ENCODE data around the gene CABLES2. TPM values are rescaled to one million over a fixed set of nuclear protein-coding genes. Genes with fewer than 3 reads are reported as not detected.
A peak's percentile ranks its signal among the peaks of the same experiment; 100 is the strongest.

CABLES2 gene
- total and polyA plus RNA-seq, 3 experiments from 2014 or later: 3.2 to 9.2 (median 8.6) TPM

- Histone ChIP-seq H3K9me3 (ENCODE audit: low read length) (no peaks in the 10 kb centered on the region), H3K36me3 (ENCODE audit: insufficient read depth, low read length) (no peaks in the 10 kb centered on the region), H3K4me1 (ENCODE audit: insufficient read depth, low read length) (no peaks in the 10 kb centered on the region), H3K4me3 (ENCODE audit: low read length) (no peak overlapping the region), H3K27ac (ENCODE audit: low read depth, low read length) (no peak overlapping the region), H3K27me3 (ENCODE audit: insufficient read depth, low read length, poor library complexity, severe bottlenecking) (no peaks in the 10 kb centered on the region)
- Mint-ChIP-seq H3K4me3 (no peak overlapping the region), H3K27ac (no peak overlapping the region), H3K27me3 (no peaks in the 10 kb centered on the region), H3K9me3 (no peaks in the 10 kb centered on the region), H3K36me3 (no peaks in the 10 kb centered on the region), H3K4me1 (peaks cover 0 to 2% (median 0%) of the 10 kb centered on the region in 3 donors)
- DNase-seq: no peak
- ChIA-PET POLR2A (no interaction called here), CTCF (no interaction called here)
Measured at GRCh38 chr20:62417981-62418708, 11.1 kb upstream of the CABLES2 start.

GRCh38 chr20:62416651-62417637 is 9.9 kb upstream of the CABLES2 start:
- Histone ChIP-seq H3K4me3 (ENCODE audit: low read length) (no peak overlapping the region), H3K27me3 (ENCODE audit: insufficient read depth, low read length, poor library complexity, severe bottlenecking) (no peaks in the 10 kb centered on the region), H3K4me1 (ENCODE audit: insufficient read depth, low read length) (no peaks in the 10 kb centered on the region), H3K36me3 (ENCODE audit: insufficient read depth, low read length) (no peaks in the 10 kb centered on the region), H3K9me3 (ENCODE audit: low read length) (no peaks in the 10 kb centered on the region), H3K27ac (ENCODE audit: low read depth, low read length) (no peak overlapping the region)
- Mint-ChIP-seq H3K36me3 (no peaks in the 10 kb centered on the region), H3K27ac (no peak overlapping the region), H3K4me1 (peaks cover 0 to 2% (median 0%) of the 10 kb centered on the region in 3 donors), H3K9me3 (no peaks in the 10 kb centered on the region), H3K4me3 (no peak overlapping the region), H3K27me3 (no peaks in the 10 kb centered on the region)
- no peak for DNase-seq
- POLR2A ChIA-PET: no interaction called here
- CTCF ChIA-PET: no interaction called here

GRCh38 chr20:62415354-62416111 is 8.4 kb upstream of the CABLES2 start:
- Mint-ChIP-seq H3K9me3 (no peaks in the 10 kb centered on the region), H3K4me1 (peaks cover 0 to 3% (median 2%) of the 10 kb centered on the region in 3 donors), H3K36me3 (no peaks in the 10 kb centered on the region), H3K27ac (no peak overlapping the region), H3K27me3 (no peaks in the 10 kb centered on the region), H3K4me3 (no peak overlapping the region)
- Histone ChIP-seq H3K4me1 (ENCODE audit: insufficient read depth, low read length) (no peaks in the 10 kb centered on the region), H3K4me3 (ENCODE audit: low read length) (no peak overlapping the region), H3K9me3 (ENCODE audit: low read length) (no peaks in the 10 kb centered on the region), H3K27me3 (ENCODE audit: insufficient read depth, low read length, poor library complexity, severe bottlenecking) (no peaks in the 10 kb centered on the region), H3K36me3 (ENCODE audit: insufficient read depth, low read length) (no peaks in the 10 kb centered on the region), H3K27ac (ENCODE audit: low read depth, low read length) (no peak overlapping the region)
- no peak for DNase-seq
- CTCF ChIA-PET: no interaction called here
- POLR2A ChIA-PET: no interaction called here

GRCh38 chr20:62413896-62414481 is 6.9 kb upstream of the CABLES2 start:
- Mint-ChIP-seq H3K27ac (no peak overlapping the region), H3K36me3 (no peaks in the 10 kb centered on the region), H3K9me3 (no peaks in the 10 kb centered on the region), H3K4me1 (peaks cover 0 to 15% (median 4%) of the 10 kb centered on the region in 3 donors), H3K4me3 (no peak overlapping the region), H3K27me3 (no peaks in the 10 kb centered on the region)
- Histone ChIP-seq H3K27ac (ENCODE audit: low read depth, low read length) (no peak overlapping the region), H3K27me3 (ENCODE audit: insufficient read depth, low read length, poor library complexity, severe bottlenecking) (no peaks in the 10 kb centered on the region), H3K9me3 (ENCODE audit: low read length) (no peaks in the 10 kb centered on the region), H3K4me1 (ENCODE audit: insufficient read depth, low read length) (no peaks in the 10 kb centered on the region), H3K36me3 (ENCODE audit: insufficient read depth, low read length) (no peaks in the 10 kb centered on the region), H3K4me3 (ENCODE audit: low read length) (no peak overlapping the region)
- no peak for DNase-seq
- ChIA-PET CTCF (no interaction called here), POLR2A (no interaction called here)

GRCh38 chr20:62413025-62413570 is 6.0 kb upstream of the CABLES2 start:
- Mint-ChIP-seq H3K27me3 (no peaks in the 10 kb centered on the region), H3K27ac (no peak overlapping the region), H3K9me3 (no peaks in the 10 kb centered on the region), H3K4me1 (peaks cover 0 to 15% (median 4%) of the 10 kb centered on the region in 3 donors), H3K36me3 (no peaks in the 10 kb centered on the region), H3K4me3 (peak overlapping the region in 1 of 7 donors; percentile 59)
- CTCF ChIA-PET: no interaction called here
- Histone ChIP-seq H3K9me3 (ENCODE audit: low read length) (no peaks in the 10 kb centered on the region), H3K27me3 (ENCODE audit: insufficient read depth, low read length, poor library complexity, severe bottlenecking) (no peaks in the 10 kb centered on the region), H3K4me3 (ENCODE audit: low read length) (no peak overlapping the region), H3K4me1 (ENCODE audit: insufficient read depth, low read length) (peaks cover under 1% of the 10 kb centered on the region), H3K36me3 (ENCODE audit: insufficient read depth, low read length) (no peaks in the 10 kb centered on the region), H3K27ac (ENCODE audit: low read depth, low read length) (no peak overlapping the region)
- POLR2A ChIA-PET: no interaction called here
- no peak for DNase-seq

- Histone ChIP-seq H3K4me3 (ENCODE audit: low read length) (no peak overlapping the region), H3K36me3 (ENCODE audit: insufficient read depth, low read length) (no peaks in the 10 kb centered on the region), H3K9me3 (ENCODE audit: low read length) (no peaks in the 10 kb centered on the region), H3K27me3 (ENCODE audit: insufficient read depth, low read length, poor library complexity, severe bottlenecking) (no peaks in the 10 kb centered on the region), H3K4me1 (ENCODE audit: insufficient read depth, low read length) (peaks cover 7% of the 10 kb centered on the region), H3K27ac (ENCODE audit: low read depth, low read length) (no peak overlapping the region)
- CTCF ChIA-PET: no interaction called here
- H3K9me3 Mint-ChIP-seq: no peaks in the 10 kb centered on the region
- no peak for DNase-seq
- no peaks in the 10 kb centered on the region for H3K36me3 Mint-ChIP-seq
- no peaks in the 10 kb centered on the region for H3K27me3 Mint-ChIP-seq
- H3K4me1 Mint-ChIP-seq: peaks cover 0 to 15% (median 4%) of the 10 kb centered on the region in 3 donors
- POLR2A ChIA-PET: no interaction called here
- peak overlapping the region in 1 of 7 donors; percentile 59 for H3K4me3 Mint-ChIP-seq
- H3K27ac Mint-ChIP-seq: no peak overlapping the region
Measured at GRCh38 chr20:62412194-62413024, 5.3 kb upstream of the CABLES2 start.

GRCh38 chr20:62411479-62412193 is 4.6 kb upstream of the CABLES2 start:
- Histone ChIP-seq H3K27ac (ENCODE audit: low read depth, low read length) (no peak overlapping the region), H3K4me3 (ENCODE audit: low read length) (no peak overlapping the region), H3K27me3 (ENCODE audit: insufficient read depth, low read length, poor library complexity, severe bottlenecking) (no peaks in the 10 kb centered on the region), H3K36me3 (ENCODE audit: insufficient read depth, low read length) (no peaks in the 10 kb centered on the region), H3K4me1 (ENCODE audit: insufficient read depth, low read length) (peaks cover 8% of the 10 kb centered on the region), H3K9me3 (ENCODE audit: low read length) (no peaks in the 10 kb centered on the region)
- no peaks in the 10 kb centered on the region for H3K27me3 Mint-ChIP-seq
- H3K36me3 Mint-ChIP-seq: no peaks in the 10 kb centered on the region
- H3K9me3 Mint-ChIP-seq: no peaks in the 10 kb centered on the region
- H3K4me1 Mint-ChIP-seq: peaks cover 0 to 18% (median 4%) of the 10 kb centered on the region in 3 donors
- ChIA-PET POLR2A (no interaction called here), CTCF (interaction anchor here (1.5 kb wide), 1 partner anchor 15 kb away, joined by 3 read pairs; no protein-coding TSS in a partner anchor)
- H3K4me3 Mint-ChIP-seq: no peak overlapping the region
- DNase-seq: no peak
- H3K27ac Mint-ChIP-seq: no peak overlapping the region
